ENCODE results near the gene KCTD6. TPM values are rescaled to one million over a fixed set of nuclear protein-coding genes. Genes with fewer than 3 reads are reported as not detected.

KCTD6 gene
- 5.5 and 8.3 TPM in 2 replicates for total RNA-seq

GRCh38 chr3:58491506-58492402, at the start of gene KCTD6:
Gene KCTD6, plus strand, starts transcription at chr3:58492096. Its CDS starts 6,660 bp downstream, at chr3:58498756.

GRCh38 chr3:58536501-58537411, 44.9 kb downstream of the KCTD6 start, which contains the start of gene ACOX2:
Gene ACOX2, minus strand, starts transcription at chr3:58537190. Its CDS starts 2,084 bp downstream, at chr3:58535106.

Other genes with a start within 250 kb of the KCTD6 start
- 20.6 and 26.0 TPM in 2 replicates for gene RPP14, start 185.9 kb upstream of the KCTD6 start, total RNA-seq
- gene HTD2, start 185.6 kb upstream of the KCTD6 start, total RNA-seq = 9.9 and 18.7 TPM in 2 replicates
- 21.9 and 37.6 TPM in 2 replicates for gene PXK, start 159.2 kb upstream of the KCTD6 start, total RNA-seq
- gene PDHB, start 58.3 kb upstream of the KCTD6 start, total RNA-seq = 36.2 and 51.5 TPM in 2 replicates
- under 0.01 and 0.21 TPM in 2 replicates for gene ACOX2, start 45.1 kb downstream of the KCTD6 start, total RNA-seq
- not detected in 2 replicates for gene FAM107A, start 85.3 kb downstream of the KCTD6 start, total RNA-seq
- 1.4 and 8.5 TPM in 2 replicates for gene FAM3D, start 174.7 kb downstream of the KCTD6 start, total RNA-seq